Neural progenitor cell (in vitro differentiated cells): ENCODE measurements around the gene PRCC. TPM values are rescaled to one million over a fixed set of nuclear protein-coding genes. Genes with fewer than 3 reads are reported as not detected.

Experiments
- DNase-seq: peaks from one replicate; pipeline ENCODE4 v3.0.0-alpha.2; 2016; ENCODE audit warnings: low spot score
- H2AFZ ChIP-seq: fragments of 200-600 bp; sonication (generic); replicated peaks from 2 replicates; pipeline ENCODE4 v1.6.1; 2016; ENCODE audit warnings: antibody characterized with exemption
- H3F3A ChIP-seq: fragments of 200-600 bp; sonication (generic); 2 replicates; pipeline ENCODE4 v1.6.1; 2016; ENCODE audit warnings: antibody characterized with exemption, low read depth
- H3K27ac ChIP-seq: fragments of 200-600 bp; sonication (generic); 2 replicates; pipeline ENCODE4 v1.5.1; 2016; ENCODE audit warnings: mild to moderate bottlenecking
- H3K27me3 ChIP-seq: fragments of 200-600 bp; sonication (generic); 2 replicates; pipeline ENCODE4 v1.6.1; 2016; ENCODE audit warnings: mild to moderate bottlenecking, moderate library complexity
- H3K36me3 ChIP-seq: fragments of 200-600 bp; sonication (generic); 2 replicates; pipeline ENCODE4 v1.5.1; 2016
- H3K4me1 ChIP-seq: fragments of 200-600 bp; sonication (generic); 2 replicates; pipeline ENCODE4 v1.6.1; 2016; ENCODE audit warnings: mixed run types
- H3K4me2 ChIP-seq: fragments of 200-600 bp; sonication (generic); 2 replicates; pipeline ENCODE4 v1.6.1; 2016
- H3K4me3 ChIP-seq: fragments of 200-600 bp; sonication (generic); 2 replicates; pipeline ENCODE4 v1.5.1; 2016
- H3K79me2 ChIP-seq: fragments of 200-600 bp; sonication (generic); 2 replicates; pipeline ENCODE4 v1.6.1; 2016; ENCODE audit warnings: low read depth
- H3K9ac ChIP-seq: fragments of 200-600 bp; sonication (generic); 2 replicates; pipeline ENCODE4 v1.6.1; 2016
- H3K9me3 ChIP-seq: fragments of 200-600 bp; sonication (generic); 2 replicates; pipeline ENCODE4 v1.5.1; 2016; ENCODE audit warnings: low read depth
- H4K20me1 ChIP-seq: fragments of 200-600 bp; sonication (generic); 2 replicates; pipeline ENCODE4 v1.6.1; 2016; ENCODE audit warnings: low read depth
- H3K27ac Mint-ChIP-seq: 3 replicates; pipeline ENCODE4 v1.8.0; 2021; ENCODE audit warnings: mixed read lengths
- H3K27me3 Mint-ChIP-seq: 2 replicates; pipeline ENCODE4 v1.8.0; 2022; ENCODE audit warnings: low read depth, mild to moderate bottlenecking, inconsistent platforms, moderate library complexity, mixed read lengths; ENCODE audit not compliant: insufficient read depth
- H3K36me3 Mint-ChIP-seq: 3 replicates; pipeline ENCODE4 v1.8.0; 2021; ENCODE audit warnings: mixed read lengths
- H3K4me1 Mint-ChIP-seq: 3 replicates; pipeline ENCODE4 v1.8.0; 2021; ENCODE audit warnings: mixed read lengths
- H3K4me3 Mint-ChIP-seq: 3 replicates; pipeline ENCODE4 v1.8.0; 2021; ENCODE audit warnings: mild to moderate bottlenecking, moderate library complexity, mixed read lengths
- H3K9me3 Mint-ChIP-seq: 3 replicates; pipeline ENCODE4 v1.8.0; 2020; ENCODE audit warnings: mixed read lengths
- EZH2 ChIP-seq: fragments of 200-600 bp; sonication (generic); IDR thresholded peaks from 2 replicates; pipeline ENCODE4 v1.6.1; 2017; ENCODE audit warnings: antibody characterized with exemption, mild to moderate bottlenecking, moderate library complexity
- EZH2phosphoT487 ChIP-seq: fragments of 200-600 bp; sonication (generic); IDR thresholded peaks from 2 replicates; pipeline ENCODE4 v1.6.1; 2017; ENCODE audit warnings: antibody characterized with exemption
- total RNA-seq: library from RNA; depleted of rRNA; stranded (reverse); fragments of >200 nt; gene quantifications from 2 replicates; pipeline ENCODE4 v1.2.3, GENCODE V29; 2015; ENCODE audit warnings: low replicate concordance
- TF ChIP-seq, protein P1 (sequence below): fragments of 200-600 bp; sonication (generic); IDR thresholded peaks from 2 replicates; pipeline ENCODE4 v1.5.1; 2017; ENCODE audit warnings: antibody characterized with exemption, mild to moderate bottlenecking

The PRCC gene
- total RNA-seq, 1 donor from 2014 or later, result 30.1 TPM

DNA sequence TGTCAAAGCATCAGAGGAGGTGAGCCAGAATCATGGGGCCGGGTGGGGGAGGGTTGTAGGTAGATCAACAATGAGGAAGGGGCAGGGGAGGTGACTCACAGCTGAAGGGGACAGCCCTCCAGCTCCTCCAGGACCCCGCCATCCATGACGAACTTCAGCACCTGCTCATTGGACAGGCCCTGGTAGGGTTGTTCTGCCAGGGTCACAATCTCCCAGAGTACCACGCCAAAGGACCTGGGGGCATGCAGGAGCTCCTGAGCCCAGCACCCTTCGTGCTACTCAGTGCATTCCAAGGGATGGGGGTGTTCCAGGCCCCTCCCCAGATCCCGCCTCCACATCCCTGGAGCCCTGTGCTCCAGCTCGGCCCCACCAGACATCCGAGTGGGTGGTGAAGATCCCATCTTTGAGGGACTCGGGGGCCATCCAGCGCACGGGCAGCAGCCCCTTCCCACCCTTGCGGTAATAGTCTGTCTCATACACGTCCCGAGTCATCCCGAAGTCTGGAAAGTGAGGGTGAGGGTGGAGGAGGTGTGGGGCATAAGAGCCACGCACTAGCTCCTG lies 74.0 kb downstream of the PRCC start:
- H3K9ac ChIP-seq, result no peak overlapping the region
- no peak overlapping the region for H3K4me3 ChIP-seq
- H3K79me2 ChIP-seq, result no peaks in the 10 kb centered on the region
- Mint-ChIP-seq H3K4me1 (peaks cover 30% of the 10 kb centered on the region), H3K27me3 (peaks cover 55% of the 10 kb centered on the region), H3K4me3 (no peak overlapping the region), H3K9me3 (peaks cover 8% of the 10 kb centered on the region), H3K36me3 (peaks cover 2% of the 10 kb centered on the region), H3K27ac (peak overlapping the region; percentile 53)
- H3K9me3 ChIP-seq, result no peaks in the 10 kb centered on the region
- no peak overlapping the region for H3K27ac ChIP-seq
- TF ChIP-seq EZH2 (no peak), EZH2phosphoT487 (no peak)
- TF ChIP-seq, protein P1, sequence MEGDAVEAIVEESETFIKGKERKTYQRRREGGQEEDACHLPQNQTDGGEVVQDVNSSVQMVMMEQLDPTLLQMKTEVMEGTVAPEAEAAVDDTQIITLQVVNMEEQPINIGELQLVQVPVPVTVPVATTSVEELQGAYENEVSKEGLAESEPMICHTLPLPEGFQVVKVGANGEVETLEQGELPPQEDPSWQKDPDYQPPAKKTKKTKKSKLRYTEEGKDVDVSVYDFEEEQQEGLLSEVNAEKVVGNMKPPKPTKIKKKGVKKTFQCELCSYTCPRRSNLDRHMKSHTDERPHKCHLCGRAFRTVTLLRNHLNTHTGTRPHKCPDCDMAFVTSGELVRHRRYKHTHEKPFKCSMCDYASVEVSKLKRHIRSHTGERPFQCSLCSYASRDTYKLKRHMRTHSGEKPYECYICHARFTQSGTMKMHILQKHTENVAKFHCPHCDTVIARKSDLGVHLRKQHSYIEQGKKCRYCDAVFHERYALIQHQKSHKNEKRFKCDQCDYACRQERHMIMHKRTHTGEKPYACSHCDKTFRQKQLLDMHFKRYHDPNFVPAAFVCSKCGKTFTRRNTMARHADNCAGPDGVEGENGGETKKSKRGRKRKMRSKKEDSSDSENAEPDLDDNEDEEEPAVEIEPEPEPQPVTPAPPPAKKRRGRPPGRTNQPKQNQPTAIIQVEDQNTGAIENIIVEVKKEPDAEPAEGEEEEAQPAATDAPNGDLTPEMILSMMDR, result no peak
- peaks cover 6% of the 10 kb centered on the region for H4K20me1 ChIP-seq
- no peak overlapping the region for H2AFZ ChIP-seq
- H3K36me3 ChIP-seq, result no peaks in the 10 kb centered on the region
- peaks cover 5% of the 10 kb centered on the region for H3F3A ChIP-seq
- H3K4me1 ChIP-seq, result peaks cover 22% of the 10 kb centered on the region
- peaks cover 81% of the 10 kb centered on the region for H3K27me3 ChIP-seq
- DNase-seq, result no peak
- no peak overlapping the region for H3K4me2 ChIP-seq

DNA sequence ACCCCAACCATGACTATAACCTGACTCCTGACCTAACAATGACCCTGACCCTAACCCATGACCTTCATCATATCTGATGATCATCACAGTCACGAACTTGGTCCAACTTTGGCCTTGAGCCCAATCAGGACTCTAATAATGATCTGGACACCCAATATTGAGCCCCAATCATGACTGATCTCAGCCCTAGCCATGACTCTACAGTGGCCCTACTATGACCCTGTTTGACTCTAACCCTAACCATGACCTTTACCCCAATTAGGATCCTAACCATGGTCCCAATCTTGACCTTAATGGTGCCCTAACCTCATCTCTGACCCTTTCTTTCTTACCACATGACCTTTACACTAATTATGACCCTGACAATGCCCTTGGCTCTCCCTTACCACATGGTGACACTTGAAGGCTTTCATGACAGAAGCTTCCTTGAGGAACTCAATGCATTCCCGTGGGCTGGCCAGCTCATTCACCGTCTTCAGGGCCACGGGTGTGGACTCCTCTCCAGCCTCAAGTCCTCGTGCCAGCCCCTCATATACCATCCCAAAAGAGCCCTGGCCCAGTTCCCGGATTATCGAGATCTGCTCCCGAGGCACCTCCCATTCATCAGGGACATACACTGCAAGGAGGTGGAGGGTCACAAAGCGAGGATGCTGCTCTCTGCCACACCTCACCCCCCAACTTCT lies 75.4 kb downstream of the PRCC start:
- H3K9me3 ChIP-seq, result no peaks in the 10 kb centered on the region
- no peaks in the 10 kb centered on the region for H3K36me3 ChIP-seq
- no peak overlapping the region for H2AFZ ChIP-seq
- TF ChIP-seq EZH2 (no peak), EZH2phosphoT487 (no peak)
- TF ChIP-seq, protein P1, result no peak
- H3K4me1 ChIP-seq, result peaks cover 22% of the 10 kb centered on the region
- H3K9me3 Mint-ChIP-seq, result peaks cover 8% of the 10 kb centered on the region
- H3K27ac ChIP-seq, result no peak overlapping the region
- H3K36me3 Mint-ChIP-seq, result peaks cover 2% of the 10 kb centered on the region
- H3K27me3 ChIP-seq, result peaks cover 81% of the 10 kb centered on the region
- H4K20me1 ChIP-seq, result peaks cover 9% of the 10 kb centered on the region
- peaks cover 40% of the 10 kb centered on the region for H3K4me1 Mint-ChIP-seq
- H3K9ac ChIP-seq, result no peak overlapping the region
- peaks cover 5% of the 10 kb centered on the region for H3F3A ChIP-seq
- H3K4me3 ChIP-seq, result no peak overlapping the region
- H3K79me2 ChIP-seq, result no peaks in the 10 kb centered on the region
- peaks cover 63% of the 10 kb centered on the region for H3K27me3 Mint-ChIP-seq
- H3K27ac Mint-ChIP-seq, result no peak overlapping the region
- no peak overlapping the region for H3K4me2 ChIP-seq
- no peak for DNase-seq
- H3K4me3 Mint-ChIP-seq, result peak overlapping the region; percentile 62

DNA sequence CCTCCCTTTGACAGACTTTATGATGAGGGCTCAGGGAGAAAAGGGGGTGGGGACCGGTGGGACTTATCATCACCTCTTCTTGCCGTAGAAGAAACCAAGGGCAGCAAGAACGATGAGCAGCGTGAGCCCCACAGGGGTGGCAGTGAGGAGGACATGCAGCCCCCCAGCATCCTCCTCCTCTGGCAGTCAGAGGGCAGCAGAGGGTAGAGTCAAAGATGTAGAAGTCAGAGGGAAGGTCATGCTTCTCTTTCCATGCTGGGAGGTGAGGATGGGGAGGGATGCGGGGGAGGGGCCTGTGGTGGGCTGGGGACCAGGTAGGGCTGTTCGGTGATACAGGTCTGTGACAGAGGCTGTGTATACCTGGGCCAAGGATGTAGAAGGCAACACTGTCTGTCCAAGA lies 76.8 kb downstream of the PRCC start:
- H3K27me3 ChIP-seq, result peaks cover 84% of the 10 kb centered on the region
- H3K9me3 ChIP-seq, result no peaks in the 10 kb centered on the region
- TF ChIP-seq, protein P1, result no peak
- TF ChIP-seq EZH2phosphoT487, result no peak
- no peak for TF ChIP-seq EZH2
- no peak overlapping the region for H3K4me3 Mint-ChIP-seq
- H3K9me3 Mint-ChIP-seq, result peaks cover 8% of the 10 kb centered on the region
- peaks cover 12% of the 10 kb centered on the region for H4K20me1 ChIP-seq
- DNase-seq, result no peak
- no peak overlapping the region for H3K4me3 ChIP-seq
- no peaks in the 10 kb centered on the region for H3K36me3 ChIP-seq
- no peak overlapping the region for H2AFZ ChIP-seq
- peaks cover 5% of the 10 kb centered on the region for H3F3A ChIP-seq
- peaks cover 2% of the 10 kb centered on the region for H3K36me3 Mint-ChIP-seq
- H3K27ac Mint-ChIP-seq, result no peak overlapping the region
- no peaks in the 10 kb centered on the region for H3K79me2 ChIP-seq
- peaks cover 41% of the 10 kb centered on the region for H3K4me1 Mint-ChIP-seq
- H3K4me2 ChIP-seq, result no peak overlapping the region
- H3K27ac ChIP-seq, result no peak overlapping the region
- H3K4me1 ChIP-seq, result peaks cover 32% of the 10 kb centered on the region
- H3K27me3 Mint-ChIP-seq, result peaks cover 68% of the 10 kb centered on the region
- no peak overlapping the region for H3K9ac ChIP-seq
